Thoracic aorta (tissue), 2 donors: ENCODE measurements around the gene TPX2. TPM values are rescaled to one million over a fixed set of nuclear protein-coding genes. Genes with fewer than 3 reads are reported as not detected.
A peak's percentile ranks its signal among the peaks of the same experiment; 100 is the strongest.

Experiments
- ATAC-seq: fragments of 150-250 bp; one replicate; pipeline ENCODE4 v1.8.0; 2017; ENCODE audit warnings: low read depth; ENCODE audit not compliant: insufficient number of reproducible peaks, low FRiP score
- DNase-seq: peaks from one replicate; pipeline ENCODE4 v3.0.0-alpha.2; 2020; ENCODE audit warnings: low spot score
- H3K27ac ChIP-seq, 2 donors: fragments of 200-600 bp; sonication (generic); 1 replicate in 1 of 2; 2 replicates in 1 of 2; pipeline ENCODE4 v1.5.1; 2016; ENCODE audit warnings: mild to moderate bottlenecking in 2 of 2, moderate library complexity in 2 of 2
- H3K27me3 ChIP-seq: fragments of 200-600 bp; sonication (generic); replicated peaks from 2 replicates; pipeline ENCODE4 v1.6.0; 2016; ENCODE audit warnings: mild to moderate bottlenecking; ENCODE audit not compliant: insufficient read depth
- H3K36me3 ChIP-seq: fragments of 200-600 bp; sonication (generic); one replicate; pipeline ENCODE4 v1.5.1; 2016
- H3K4me1 ChIP-seq, 2 donors: fragments of 200-600 bp; sonication (generic); 1 replicate in 1 of 2; 2 replicates in 1 of 2; pipeline versions ENCODE4 v1.5.1 to v1.6.0; 2016; ENCODE audit warnings: low read depth in 2 of 2, mild to moderate bottlenecking in 1 of 2; ENCODE audit not compliant: control insufficient read depth in 1 of 2
- H3K4me3 ChIP-seq: fragments of 200-600 bp; sonication (generic); 2 replicates; pipeline ENCODE4 v1.5.1; 2016; ENCODE audit warnings: mild to moderate bottlenecking
- H3K9me3 ChIP-seq: fragments of 200-600 bp; sonication (generic); 2 replicates; pipeline ENCODE4 v1.5.1; 2016
- CTCF ChIP-seq: fragments of 200-600 bp; sonication (generic); IDR thresholded peaks from one replicate; pipeline ENCODE4 v1.5.1; 2019; ENCODE audit warnings: antibody characterized with exemption
- total RNA-seq, 2 donors: library from RNA; depleted of rRNA; stranded (reverse); fragments of >200 nt; gene quantifications; one replicate each; pipeline versions ENCODE4 v1.1.0 to v1.2.3, GENCODE V29; 2016

The TPX2 gene
- total RNA-seq, 2 donors from 2014 or later, result 1.5 TPM

DNA sequence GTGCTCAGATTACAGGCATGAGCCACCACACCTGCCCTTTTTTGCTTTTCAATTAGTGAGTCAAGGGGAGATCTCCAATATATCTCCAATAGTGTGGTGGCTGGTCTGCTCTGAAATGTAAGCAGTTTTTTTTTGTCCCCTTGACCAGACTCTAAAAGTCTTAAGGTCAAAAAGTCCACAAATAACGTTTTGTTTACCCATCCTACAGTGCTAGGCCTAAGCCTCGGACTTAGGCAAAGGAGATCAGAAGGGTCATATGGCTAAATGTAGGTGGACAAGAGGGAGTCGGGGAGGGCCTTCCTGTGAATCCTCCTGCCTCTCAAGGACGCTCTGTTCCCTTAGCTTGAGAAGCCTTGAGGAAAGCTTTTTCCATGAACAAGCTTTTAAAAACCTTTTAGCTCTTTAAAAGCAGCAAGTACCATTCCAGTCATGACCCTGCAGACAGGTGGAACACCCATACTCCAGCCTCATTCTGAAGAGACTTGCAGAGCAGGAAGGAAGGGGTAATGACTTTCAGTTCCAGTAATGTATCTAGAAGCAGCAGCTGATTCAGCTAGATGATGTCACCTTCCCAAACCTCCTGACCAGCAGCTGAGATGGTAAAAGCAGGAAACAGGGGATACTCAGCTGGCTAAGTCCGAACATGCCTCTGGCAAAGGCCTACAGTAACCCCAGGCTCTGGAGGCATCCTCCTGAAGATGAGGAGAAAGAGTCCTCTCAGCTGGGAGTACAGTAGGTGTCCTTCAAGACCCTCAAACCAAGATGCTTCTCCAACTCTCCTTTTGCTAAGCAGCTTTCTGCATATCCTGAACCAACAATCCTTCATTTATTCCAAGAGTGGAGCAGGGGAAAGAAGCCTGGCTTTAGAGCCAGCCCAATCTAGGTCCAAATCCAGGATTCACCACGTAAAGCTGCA lies 40.0 kb upstream of the TPX2 start:
- Histone ChIP-seq H3K4me1 (peaks cover 68 to 89% of the 10 kb centered on the region in 2 donors), H3K9me3 (no peaks in the 10 kb centered on the region), H3K36me3 (no peaks in the 10 kb centered on the region), H3K27me3 (no peaks in the 10 kb centered on the region), H3K4me3 (peak overlapping the region; percentile 15), H3K27ac (peak overlapping the region; percentile 85 to 93)
- DNase-seq (peak; percentile 67), ATAC-seq (peak; percentile 78)
- no peak for TF ChIP-seq CTCF

DNA sequence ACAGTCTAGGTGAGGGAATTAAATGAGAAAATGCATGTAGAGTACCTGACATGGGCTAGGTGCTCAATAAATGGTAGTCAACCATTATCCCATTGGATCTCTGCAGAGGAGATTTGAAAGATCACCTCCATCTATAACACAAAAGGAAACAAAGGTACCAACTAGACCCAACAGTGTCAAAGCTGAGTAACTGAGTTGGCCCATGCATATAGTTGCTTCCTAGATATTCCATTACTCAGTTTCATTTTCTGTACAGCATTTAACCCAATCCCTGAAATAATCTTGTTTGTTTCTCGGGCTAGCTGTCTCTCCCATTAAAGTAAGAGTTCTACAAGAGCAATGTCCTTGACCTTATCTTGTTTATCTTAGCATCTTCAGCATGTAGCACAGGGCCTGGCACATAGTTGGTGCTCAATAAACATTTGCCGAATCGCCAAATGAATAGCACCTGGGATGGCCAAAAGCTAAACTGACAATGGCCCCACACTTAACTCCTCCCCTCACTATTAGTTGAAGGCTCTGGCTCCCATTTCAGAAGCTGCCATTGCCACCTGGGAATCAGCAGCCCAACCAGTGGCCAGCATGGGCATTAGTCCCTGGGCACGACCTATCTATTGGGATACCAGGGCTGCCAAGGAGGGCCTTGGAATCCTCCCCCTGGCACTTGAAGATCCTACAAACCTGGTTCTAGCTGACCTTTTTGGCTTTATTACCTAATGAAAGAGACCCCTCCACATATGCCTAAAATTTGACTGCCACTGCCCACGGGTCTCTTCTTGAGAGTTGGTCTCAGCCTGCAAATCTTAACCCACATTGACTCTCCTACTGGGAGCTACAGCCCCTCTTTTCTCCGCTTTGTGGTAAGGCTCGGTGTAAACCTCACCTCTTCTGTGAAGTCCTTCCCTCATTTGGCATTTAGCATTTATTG lies 39.0 kb upstream of the TPX2 start:
- TF ChIP-seq CTCF, result no peak
- no peak for DNase-seq
- Histone ChIP-seq H3K27ac (peak overlapping the region; percentile 85 to 93), H3K27me3 (no peaks in the 10 kb centered on the region), H3K36me3 (no peaks in the 10 kb centered on the region), H3K9me3 (no peaks in the 10 kb centered on the region), H3K4me3 (no peak overlapping the region), H3K4me1 (peaks cover 74 to 88% of the 10 kb centered on the region in 2 donors)
- no peak for ATAC-seq

DNA sequence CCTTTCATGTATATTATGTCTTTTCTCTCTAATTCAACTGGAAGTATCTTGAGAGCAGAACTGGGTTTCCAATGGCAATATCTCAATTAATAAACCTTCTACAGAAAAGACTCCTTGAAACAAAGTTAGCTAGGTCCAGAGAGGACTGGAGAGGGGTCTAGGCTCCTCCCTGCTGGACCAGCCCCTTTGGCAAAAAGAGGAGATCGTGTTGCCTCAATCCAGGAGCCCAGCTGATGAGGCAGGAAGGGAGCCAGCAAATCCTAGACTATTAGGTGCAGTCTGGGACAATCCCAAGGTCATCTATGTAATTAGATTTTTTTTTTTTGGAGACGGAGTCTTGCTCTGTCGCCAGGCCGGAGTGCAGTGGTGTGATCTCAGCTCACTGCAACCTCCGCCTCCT lies 38.3 kb upstream of the TPX2 start:
- H3K9me3 ChIP-seq, result no peaks in the 10 kb centered on the region
- peak overlapping the region; percentile 85 to 93 for H3K27ac ChIP-seq
- no peak for TF ChIP-seq CTCF
- ATAC-seq (no peak), DNase-seq (no peak)
- no peaks in the 10 kb centered on the region for H3K36me3 ChIP-seq
- no peak overlapping the region for H3K4me3 ChIP-seq
- no peaks in the 10 kb centered on the region for H3K27me3 ChIP-seq
- H3K4me1 ChIP-seq, result peaks cover 72 to 88% of the 10 kb centered on the region in 2 donors

- Histone ChIP-seq H3K36me3 (no peaks in the 10 kb centered on the region), H3K27ac (peak overlapping the region; percentile 85 to 93), H3K9me3 (no peaks in the 10 kb centered on the region), H3K4me1 (peaks cover 70 to 88% of the 10 kb centered on the region in 2 donors), H3K27me3 (no peaks in the 10 kb centered on the region), H3K4me3 (no peak overlapping the region)
- TF ChIP-seq CTCF, result no peak
- no peak for ATAC-seq
- DNase-seq, result no peak
These were observed 37.5 kb upstream of the TPX2 start for GRCh38 chr20:31701591-31701990.
